K562 (cell line): ENCODE results near the gene NR3C2. TPM values are rescaled to one million over a fixed set of nuclear protein-coding genes. Genes with fewer than 3 reads are reported as not detected.

Experiments used
- ATAC-seq: fragments of 200-7000 bp; cut with Tn5 transposase; 3 replicates; pipeline ENCODE4 v1.9.1; 2020; ENCODE audit warnings: moderate library complexity
- BruUV-seq: library from RNA; stranded (reverse); fragments of 400-500 nt; replicated peaks from 2 replicates; lab custom pipeline; 2021; lab: Mats Ljungman, UMichigan
- CTCF ChIA-PET: fragments of 300-600 bp; formaldehyde crosslinking; extraction: SDS; loops from one replicate; lab custom pipeline; 2021; ENCODE audit warnings: low intra/inter-chr PET ratio; lab: Yijun Ruan, JAX
- POLR2A ChIA-PET: fragments of 300-600, 350-650 bp; sonication (Branson Sonifier 250); formaldehyde crosslinking; extraction: SDS; loops from one replicate; lab custom pipeline; 2021; ENCODE audit warnings: antibody characterized with exemption, inconsistent platforms; lab: Yijun Ruan, JAX
- DNase-seq, 4 experiments: peaks; one replicate each; pipeline versions ENCODE4 v3.0.0 to v3.0.0-alpha.2; 2011 to 2018; ENCODE audit warnings: low spot score in 3 of 4, mixed read lengths in 3 of 4; ENCODE audit errors: extremely low read depth in 1 of 4
- FAIRE-seq: peaks from 2 replicates; lab custom pipeline; 2011; peaks lifted over from hg19 to GRCh38; lab: Jason Lieb, UNC
- H2AFZ ChIP-seq: 2 replicates; pipeline ENCODE4 v1.6.0; 2011; ENCODE audit warnings: low read depth, low read length, control low read depth, inconsistent platforms
- H3K27ac ChIP-seq: fragments of 200-600 bp; 3 replicates; pipeline ENCODE4 v1.8.0; 2011; ENCODE audit warnings: low read depth, mild to moderate bottlenecking, control low read depth, inconsistent platforms, low read length, moderate library complexity, mixed read lengths; ENCODE audit errors: extremely low read depth
- H3K27me3 ChIP-seq, 2 experiments: fragments of 300-600 bp in 1 of 2; 2 replicates in 1 of 2; 3 replicates in 1 of 2; pipeline versions ENCODE4 v1.6.0 to v1.8.0; 2011; ENCODE audit warnings: inconsistent platforms in 2 of 2, low read length in 2 of 2, mild to moderate bottlenecking in 1 of 2, mixed read lengths in 1 of 2, moderate library complexity in 1 of 2; ENCODE audit not compliant: control insufficient read depth in 2 of 2, insufficient read depth in 2 of 2
- H3K36me3 ChIP-seq: fragments of 300-600 bp; 3 replicates; pipeline ENCODE4 v1.8.0; 2011; ENCODE audit warnings: mild to moderate bottlenecking, low read length, inconsistent platforms; ENCODE audit not compliant: control insufficient read depth, insufficient read depth
- H3K4me1 ChIP-seq, 2 experiments: fragments of 200-600 bp in 1 of 2; replicated peaks in 1 of 2; 2 replicates in 1 of 2; 3 replicates in 1 of 2; pipeline versions ENCODE4 v1.5.1 to v1.8.0; 2011; ENCODE audit warnings: inconsistent platforms in 2 of 2, low read length in 2 of 2, mild to moderate bottlenecking in 1 of 2, mixed read lengths in 1 of 2, moderate library complexity in 1 of 2; ENCODE audit not compliant: control insufficient read depth in 2 of 2, insufficient read depth in 2 of 2
- H3K4me2 ChIP-seq: 2 replicates; pipeline ENCODE4 v1.6.1; 2011; ENCODE audit warnings: low read length, control low read depth, inconsistent platforms, mixed read lengths; ENCODE audit not compliant: insufficient read depth
- H3K4me3 ChIP-seq: fragments of 200-600 bp; sonication (generic), shearing (Covaris generic); 2 replicates; pipeline ENCODE4 v1.5.1; 2016; ENCODE audit warnings: control low read depth, inconsistent platforms
- H3K79me2 ChIP-seq: fragments of 200-600 bp; 3 replicates; pipeline ENCODE4 v1.8.0; 2011; ENCODE audit warnings: low read length, inconsistent platforms; ENCODE audit not compliant: control insufficient read depth, insufficient read depth
- H3K9ac ChIP-seq, 2 experiments: 2 replicates each; pipeline versions ENCODE4 v1.6.0 to v1.6.1; 2011; ENCODE audit warnings: low read depth in 2 of 2, low read length in 2 of 2, control low read depth in 1 of 2, inconsistent platforms in 1 of 2, mild to moderate bottlenecking in 1 of 2, mixed read lengths in 1 of 2; ENCODE audit not compliant: insufficient read depth in 1 of 2
- H3K9me1 ChIP-seq: one replicate; pipeline ENCODE4 v1.6.0; 2011; ENCODE audit warnings: inconsistent platforms, mild to moderate bottlenecking, low read length, moderate library complexity; ENCODE audit not compliant: control insufficient read depth, insufficient read depth
- H3K9me3 ChIP-seq: replicated peaks from 2 replicates; pipeline ENCODE4 v1.5.1; 2011; ENCODE audit warnings: low read depth, low read length, inconsistent platforms; ENCODE audit not compliant: control insufficient read depth, insufficient read depth
- H4K20me1 ChIP-seq: replicated peaks from 2 replicates; pipeline ENCODE4 v1.6.1; 2011; ENCODE audit warnings: low read length, inconsistent platforms, mixed read lengths; ENCODE audit not compliant: control insufficient read depth, insufficient read depth
- CBX3 ChIP-seq, 2 experiments: IDR thresholded peaks; 1 replicate in 1 of 2; 2 replicates in 1 of 2; pipeline ENCODE4 v1.6.1; 2012; ENCODE audit warnings: inconsistent platforms in 2 of 2, low read length in 2 of 2, borderline replicate concordance in 1 of 2, control low read depth in 1 of 2
- EZH2 ChIP-seq: IDR thresholded peaks from 2 replicates; pipeline ENCODE4 v1.6.1; 2012; ENCODE audit warnings: low read depth, mild to moderate bottlenecking, inconsistent platforms, low read length, borderline replicate concordance
- FOXP4 ChIP-seq: sonication (generic); formaldehyde crosslinking; IDR thresholded peaks from 2 replicates; pipeline ENCODE4 v1.8.0; 2022; ENCODE audit warnings: mild to moderate bottlenecking, missing genetic modification reagents, borderline replicate concordance
- IRF1 ChIP-seq: sonication (generic); formaldehyde crosslinking; IDR thresholded peaks from 2 replicates; pipeline ENCODE4 v1.8.0; 2022; ENCODE audit warnings: missing genetic modification reagents, mild to moderate bottlenecking, borderline replicate concordance
- PHB ChIP-seq: fragments of 250-450 bp; sonication (Bioruptor Pico); IDR thresholded peaks from 2 replicates; pipeline ENCODE4 v1.5.0; 2021
- PHF20 ChIP-seq: fragments of 450-650 bp; IDR thresholded peaks from 2 replicates; pipeline ENCODE4 v1.6.1; 2018; ENCODE audit not compliant: partially characterized antibody
- U2AF2 ChIP-seq: fragments of 200-400 bp; formaldehyde crosslinking; optimal IDR thresholded peaks from 2 replicates; pipeline ENCODE3; 2017; ENCODE audit warnings: low read depth, mild to moderate bottlenecking, low read length
- YY1 ChIP-seq, 3 experiments: IDR thresholded peaks; 2 replicates each; pipeline ENCODE4 v1.6.1; 2011; ENCODE audit warnings: low read length in 2 of 3, mild to moderate bottlenecking in 2 of 3, moderate library complexity in 2 of 3, borderline replicate concordance in 1 of 3, control low read depth in 1 of 3, low read depth in 1 of 3; ENCODE audit not compliant: insufficient read depth in 3 of 3, insufficient replicate concordance in 2 of 3, control insufficient read depth in 1 of 3, insufficient read length in 1 of 3; ENCODE audit errors: extremely low read depth in 1 of 3
- ZBTB1 ChIP-seq: sonication (generic); formaldehyde crosslinking; IDR thresholded peaks from 2 replicates; pipeline ENCODE4 v1.8.1; 2023; ENCODE audit warnings: missing genetic modification reagents, low read depth, mild to moderate bottlenecking, borderline replicate concordance
- ZNF184 ChIP-seq: sonication (generic); formaldehyde crosslinking; IDR thresholded peaks from 2 replicates; pipeline ENCODE4 v1.5.0; 2020; ENCODE audit warnings: missing genetic modification reagents
- ZNF23 ChIP-seq: fragments of 250-450 bp; sonication (Bioruptor Pico); IDR thresholded peaks from 2 replicates; pipeline ENCODE4 v1.4.0; 2020; ENCODE audit warnings: mild to moderate bottlenecking
- ZZZ3 ChIP-seq: fragments of 450-650 bp; IDR thresholded peaks from 2 replicates; pipeline ENCODE4 v1.6.1; 2016; ENCODE audit warnings: antibody characterized with exemption, mild to moderate bottlenecking, moderate library complexity
- WGBS: fragments of 100-300 bp; shearing (Covaris generic); methylation state at CpG from one replicate; pipeline ENCODE4 v1.1.6; 2016; ENCODE audit warnings: low coverage, mixed read lengths; ENCODE audit not compliant: insufficient coverage; ENCODE audit errors: missing lambda C conversion rate; 5-methylcytosine and 5-hydroxymethylcytosine counted together
- in situ Hi-C: fragments of 300-500 bp; cut with MboI; formaldehyde crosslinking; loops from 4 replicates; pipeline ENCODE4 v1.15.0; 2018; ENCODE audit warnings: inconsistent platforms, mixed read lengths
- intact Hi-C: fragments of 100-400 bp; cut with micrococcal nuclease; formaldehyde crosslinking; loops from 2 replicates; pipeline ENCODE4 v1.14.2; 2022
- polyA plus RNA-seq, 8 experiments: library from polyadenylated mRNA; depleted of rRNA in 4 of 8; stranded (reverse) in 5 of 8; unstranded in 3 of 8; fragments of >200 nt; fragmentation: Nextera tagmentation in 2 of 8; fragmentation: Illumina TruSeq in 1 of 8; extraction: Ambion mirVana in 2 of 8; extraction: Trizol in 1 of 8; gene quantifications; 2 replicates each; pipeline versions ENCODE4 v1.2.1 to v1.2.3, GENCODE V29; 2011 to 2014; ENCODE audit warnings: inconsistent platforms in 1 of 8, missing spikeins in 1 of 8
- total RNA-seq, 7 experiments: library from RNA; depleted of rRNA in 6 of 7; stranded (reverse); fragments of >200 nt in 6 of 7; fragmentation: Illumina TruSeq in 2 of 7; extraction: Trizol in 2 of 7; gene quantifications; 2 replicates each; pipeline versions ENCODE4 v1.2.1 to v1.2.3, GENCODE V29; 2011 to 2021; ENCODE audit warnings: low replicate concordance in 1 of 7
- TF ChIP-seq, protein P1 (sequence below): fragments of 250-450 bp; sonication (Bioruptor Pico); IDR thresholded peaks from 2 replicates; pipeline ENCODE4 v1.8.0; 2022; ENCODE audit warnings: inconsistent platforms
- TF ChIP-seq, protein P2 (sequence below): sonication (generic); formaldehyde crosslinking; IDR thresholded peaks from 2 replicates; pipeline ENCODE4 v1.8.1; 2022; ENCODE audit warnings: missing genetic modification reagents

NR3C2 gene
- total and polyA plus RNA-seq, 9 of the 15 experiments (the other 6 are each of a cell fraction or from before 2014, with no cell fraction given), result 0.01 to 0.28 (median 0.16) TPM; not detected in 2

DNA sequence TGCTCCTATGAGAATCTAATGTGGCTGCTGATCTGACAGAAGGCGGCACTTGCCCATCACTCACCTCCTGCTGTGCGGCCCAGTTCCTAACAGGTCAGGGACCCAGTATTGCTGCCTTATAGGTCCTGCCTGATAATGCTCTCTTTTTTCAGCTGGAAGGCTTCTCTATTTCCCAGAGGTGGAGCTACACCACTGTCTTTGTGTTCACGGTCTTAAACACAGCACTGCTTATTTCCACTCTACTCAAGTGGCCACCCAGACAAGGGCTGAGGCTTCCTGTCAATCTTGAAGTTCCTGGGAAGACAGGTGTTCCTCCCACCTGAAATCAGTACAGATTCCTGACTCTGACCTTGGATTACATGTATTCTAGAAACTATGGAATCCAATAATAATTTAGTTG lies 270.6 kb downstream of the NR3C2 start:
- WGBS, result 0% methylated on average over 3 of the region's 3 CpGs
- Histone ChIP-seq H3K4me3 (no peak overlapping the region), H3K79me2 (no peaks in the 10 kb centered on the region), H3K27ac (no peak overlapping the region), H3K9ac (no peak overlapping the region), H3K9me3 (no peaks in the 10 kb centered on the region), H3K4me2 (no peak overlapping the region), H3K36me3 (no peaks in the 10 kb centered on the region), H2AFZ (no peak overlapping the region), H3K4me1 (no peaks in the 10 kb centered on the region), H3K27me3 (no peaks in the 10 kb centered on the region), H4K20me1 (no peaks in the 10 kb centered on the region), H3K9me1 (no peaks in the 10 kb centered on the region)
- DNase-seq (no peak), FAIRE-seq (no peak), ATAC-seq (no peak)
- ChIA-PET POLR2A (no interaction called here), CTCF (no interaction called here)
- BruUV-seq, result no TSS peak
- intact Hi-C loops, result no loop called here
- in situ Hi-C loops, result no loop called here
- TF ChIP-seq ZNF23 (CRISPR knock-in tag) (no peak), CBX3 (IDR thresholded peaks at IDR 0.05; ENCODE audit: borderline replicate concordance in 1 of 2, low read length in 2 of 2) (no peak), ZZZ3 (no peak), IRF1 (CRISPR knock-in tag) (no peak), ZNF184 (CRISPR knock-in tag) (no peak), U2AF2 (no peak), PHB (CRISPR knock-in tag) (no peak), ZBTB1 (CRISPR knock-in tag) (no peak), PHF20 (no peak), FOXP4 (CRISPR knock-in tag) (no peak), YY1 (IDR thresholded peaks at IDR 0.05; ENCODE audit: borderline replicate concordance in 1 of 3, control insufficient read depth in 1 of 3, extremely low read depth in 1 of 3, insufficient read depth in 3 of 3, insufficient read length in 1 of 3, insufficient replicate concordance in 2 of 3, low read depth in 1 of 3, low read length in 2 of 3) (no peak), EZH2 (no peak)
- TF ChIP-seq, protein P1, sequence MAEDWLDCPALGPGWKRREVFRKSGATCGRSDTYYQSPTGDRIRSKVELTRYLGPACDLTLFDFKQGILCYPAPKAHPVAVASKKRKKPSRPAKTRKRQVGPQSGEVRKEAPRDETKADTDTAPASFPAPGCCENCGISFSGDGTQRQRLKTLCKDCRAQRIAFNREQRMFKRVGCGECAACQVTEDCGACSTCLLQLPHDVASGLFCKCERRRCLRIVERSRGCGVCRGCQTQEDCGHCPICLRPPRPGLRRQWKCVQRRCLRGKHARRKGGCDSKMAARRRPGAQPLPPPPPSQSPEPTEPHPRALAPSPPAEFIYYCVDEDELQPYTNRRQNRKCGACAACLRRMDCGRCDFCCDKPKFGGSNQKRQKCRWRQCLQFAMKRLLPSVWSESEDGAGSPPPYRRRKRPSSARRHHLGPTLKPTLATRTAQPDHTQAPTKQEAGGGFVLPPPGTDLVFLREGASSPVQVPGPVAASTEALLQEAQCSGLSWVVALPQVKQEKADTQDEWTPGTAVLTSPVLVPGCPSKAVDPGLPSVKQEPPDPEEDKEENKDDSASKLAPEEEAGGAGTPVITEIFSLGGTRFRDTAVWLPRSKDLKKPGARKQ, result no peak
- TF ChIP-seq, protein P2, sequence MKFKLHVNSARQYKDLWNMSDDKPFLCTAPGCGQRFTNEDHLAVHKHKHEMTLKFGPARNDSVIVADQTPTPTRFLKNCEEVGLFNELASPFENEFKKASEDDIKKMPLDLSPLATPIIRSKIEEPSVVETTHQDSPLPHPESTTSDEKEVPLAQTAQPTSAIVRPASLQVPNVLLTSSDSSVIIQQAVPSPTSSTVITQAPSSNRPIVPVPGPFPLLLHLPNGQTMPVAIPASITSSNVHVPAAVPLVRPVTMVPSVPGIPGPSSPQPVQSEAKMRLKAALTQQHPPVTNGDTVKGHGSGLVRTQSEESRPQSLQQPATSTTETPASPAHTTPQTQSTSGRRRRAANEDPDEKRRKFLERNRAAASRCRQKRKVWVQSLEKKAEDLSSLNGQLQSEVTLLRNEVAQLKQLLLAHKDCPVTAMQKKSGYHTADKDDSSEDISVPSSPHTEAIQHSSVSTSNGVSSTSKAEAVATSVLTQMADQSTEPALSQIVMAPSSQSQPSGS (CRISPR knock-in tag), result no peak
